NCI-H2196 treated with DMSO at 0.1 percent for 48 hours (cell line): ENCODE measurements around the gene SIPA1L3.

Experiments used
- DNase-seq: peaks from one replicate; lab custom pipeline; 2025; ENCODE audit not compliant: unreplicated experiment; lab: John Stamatoyannopoulos, UW

SIPA1L3 gene

GRCh38 chr19:38182536-38183210 is 275.7 kb downstream of the SIPA1L3 start:
- DNase-seq, result no peak

GRCh38 chr19:38183251-38183897 is 276.4 kb downstream of the SIPA1L3 start:
- DNase-seq, result no peak

GRCh38 chr19:38184815-38185214 is 277.8 kb downstream of the SIPA1L3 start:
- no peak for DNase-seq

GRCh38 chr19:38185562-38185961 is 278.6 kb downstream of the SIPA1L3 start:
- no peak for DNase-seq

GRCh38 chr19:38190061-38190460 is 283.1 kb downstream of the SIPA1L3 start:
- DNase-seq, result no peak

GRCh38 chr19:38190793-38191192 is 283.8 kb downstream of the SIPA1L3 start:
- no peak for DNase-seq

- DNase-seq, result no peak
These were observed 284.7 kb downstream of the SIPA1L3 start for GRCh38 chr19:38191747-38192146.

GRCh38 chr19:38193445-38193844 is 286.4 kb downstream of the SIPA1L3 start:
- peak; percentile 45 for DNase-seq

- DNase-seq, result no peak
These were observed 287.2 kb downstream of the SIPA1L3 start for GRCh38 chr19:38194061-38194701.

GRCh38 chr19:38195237-38195636 is 288.2 kb downstream of the SIPA1L3 start:
- DNase-seq, result no peak

- DNase-seq, result no peak
These were observed 289.3 kb downstream of the SIPA1L3 start for GRCh38 chr19:38196245-38196837.

GRCh38 chr19:38196948-38197656 is 290.1 kb downstream of the SIPA1L3 start:
- no peak for DNase-seq

- DNase-seq, result no peak
These were observed 291.1 kb downstream of the SIPA1L3 start for GRCh38 chr19:38197937-38198704.

- no peak for DNase-seq
These were observed 292.3 kb downstream of the SIPA1L3 start for GRCh38 chr19:38199340-38199739.

GRCh38 chr19:38201731-38202130 is 294.7 kb downstream of the SIPA1L3 start:
- no peak for DNase-seq

GRCh38 chr19:38202504-38202903 is 295.5 kb downstream of the SIPA1L3 start:
- no peak for DNase-seq

- no peak for DNase-seq
These were observed 296.2 kb downstream of the SIPA1L3 start for GRCh38 chr19:38203197-38203596.

GRCh38 chr19:38204096-38204495 is 297.1 kb downstream of the SIPA1L3 start:
- peak; percentile 81 for DNase-seq

GRCh38 chr19:38204728-38205127 is 297.7 kb downstream of the SIPA1L3 start:
- no peak for DNase-seq

- DNase-seq, result no peak
These were observed 299.2 kb downstream of the SIPA1L3 start for GRCh38 chr19:38206006-38206745.
